HepG2 (cell line): Measurements from ENCODE around the gene FYB2. TPM values are rescaled to one million over a fixed set of nuclear protein-coding genes. Genes with fewer than 3 reads are reported as not detected.
A peak's percentile ranks its signal among the peaks of the same experiment; 100 is the strongest.

Experiments used
- ATAC-seq: fragments of 200-7000 bp; cut with Tn5 transposase; 3 replicates; pipeline ENCODE4 v1.9.1; 2020; ENCODE audit warnings: mild to moderate bottlenecking, moderate library complexity
- BruUV-seq: library from RNA; stranded (reverse); fragments of 400-500 nt; replicated peaks from 2 replicates; lab custom pipeline; 2021; lab: Mats Ljungman, UMichigan
- CTCF ChIA-PET: fragments of 300-600 bp; formaldehyde crosslinking; extraction: SDS; loops from one replicate; lab custom pipeline; 2021; ENCODE audit warnings: low total read pairs, inconsistent platforms, low intra/inter-chr PET ratio; lab: Yijun Ruan, JAX
- POLR2A ChIA-PET: fragments of 350-600 bp; sonication (Branson Sonifier 250); formaldehyde crosslinking; loops from one replicate; lab custom pipeline; 2020; ENCODE audit warnings: antibody characterized with exemption, inconsistent platforms; lab: Yijun Ruan, JAX
- DNase-seq: peaks from one replicate; pipeline ENCODE4 v3.0.0-alpha.2; 2015; ENCODE audit warnings: low spot score
- FAIRE-seq: peaks from 3 replicates; lab custom pipeline; 2011; peaks lifted over from hg19 to GRCh38; lab: Jason Lieb, UNC
- H2AFZ ChIP-seq: one replicate; pipeline ENCODE4 v1.6.1; 2011; ENCODE audit warnings: low read length, inconsistent platforms
- H3K27ac ChIP-seq: fragments of 300-600 bp; 3 replicates; pipeline ENCODE4 v1.8.0; 2011; ENCODE audit warnings: mixed run types, mild to moderate bottlenecking, mixed read lengths, low read length, inconsistent platforms; ENCODE audit not compliant: insufficient read depth; ENCODE audit errors: extremely low read length
- H3K27me3 ChIP-seq, 2 experiments: fragments of 200-600 bp in 1 of 2; 2 replicates in 1 of 2; 3 replicates in 1 of 2; pipeline versions ENCODE4 v1.6.0 to v1.8.0; 2011; ENCODE audit warnings: low read length in 2 of 2, mild to moderate bottlenecking in 2 of 2, moderate library complexity in 2 of 2, inconsistent platforms in 1 of 2; ENCODE audit not compliant: insufficient read depth in 2 of 2, control insufficient read depth in 1 of 2
- H3K36me3 ChIP-seq, 2 experiments: fragments of 200-600 bp in 1 of 2; replicated peaks in 1 of 2; 2 replicates in 1 of 2; 3 replicates in 1 of 2; pipeline versions ENCODE4 v1.5.1 to v1.8.0; 2011; ENCODE audit warnings: low read length in 2 of 2, inconsistent platforms in 1 of 2; ENCODE audit not compliant: insufficient read depth in 2 of 2, control insufficient read depth in 1 of 2
- H3K4me1 ChIP-seq: 2 replicates; pipeline ENCODE4 v1.5.1; 2012; ENCODE audit warnings: low read length, inconsistent platforms; ENCODE audit not compliant: insufficient read depth
- H3K4me2 ChIP-seq: 2 replicates; pipeline ENCODE4 v1.6.0; 2011; ENCODE audit warnings: low read depth, low read length, inconsistent platforms
- H3K4me3 ChIP-seq, 3 experiments: fragments of 200-600 bp in 1 of 3; sonication (generic), shearing (Covaris generic) in 1 of 3; replicated peaks in 1 of 3; 2 replicates each; pipeline ENCODE4 v1.5.1; 2011 to 2016; ENCODE audit warnings: low read length in 3 of 3, inconsistent platforms in 2 of 3, low read depth in 2 of 3, mild to moderate bottlenecking in 2 of 3, control low read depth in 1 of 3, mixed read lengths in 1 of 3; ENCODE audit not compliant: insufficient read depth in 1 of 3
- H3K79me2 ChIP-seq: one replicate; pipeline ENCODE4 v1.6.1; 2011; ENCODE audit warnings: low read length, inconsistent platforms; ENCODE audit not compliant: insufficient read depth
- H3K9ac ChIP-seq: 2 replicates; pipeline ENCODE4 v1.6.0; 2011; ENCODE audit warnings: mild to moderate bottlenecking, low read depth, low read length, inconsistent platforms; ENCODE audit not compliant: insufficient read depth
- H3K9me3 ChIP-seq: 2 replicates; pipeline ENCODE4 v1.5.1; 2012; ENCODE audit warnings: mild to moderate bottlenecking, low read length
- H4K20me1 ChIP-seq: 2 replicates; pipeline ENCODE4 v1.6.0; 2011; ENCODE audit warnings: inconsistent platforms, mild to moderate bottlenecking, low read length, moderate library complexity; ENCODE audit not compliant: insufficient read depth
- AGO1 ChIP-seq: fragments of 200-400 bp; formaldehyde crosslinking; IDR thresholded peaks from 2 replicates; pipeline ENCODE4 v1.6.1; 2017; ENCODE audit warnings: mild to moderate bottlenecking, low read depth, low read length, moderate library complexity; ENCODE audit not compliant: poor library complexity, severe bottlenecking
- EED ChIP-seq: sonication (generic); formaldehyde crosslinking; IDR thresholded peaks from 2 replicates; pipeline ENCODE4 v1.5.0; 2020; ENCODE audit warnings: mild to moderate bottlenecking, missing genetic modification reagents
- MAFF ChIP-seq: IDR thresholded peaks from 2 replicates; pipeline ENCODE4 v1.6.1; 2011; ENCODE audit warnings: low read depth, low read length, improper control_type of control experiment
- MAFK ChIP-seq, 2 experiments: IDR thresholded peaks in 1 of 2; conservative IDR thresholded peaks in 1 of 2; 2 replicates each; pipeline ENCODE4 v1.6.1; 2011; ENCODE audit warnings: improper control_type of control experiment in 2 of 2, low read length in 2 of 2
- NFYC ChIP-seq: IDR thresholded peaks from 2 replicates; pipeline ENCODE4 v1.6.1; 2016; ENCODE audit warnings: missing genetic modification reagents, missing compliant biosample characterization
- PITX1 ChIP-seq: sonication (generic); formaldehyde crosslinking; IDR thresholded peaks from 2 replicates; pipeline ENCODE4 v1.5.1; 2020; ENCODE audit warnings: mild to moderate bottlenecking, missing genetic modification reagents
- STAT6 ChIP-seq: sonication (generic); formaldehyde crosslinking; IDR thresholded peaks from 2 replicates; pipeline ENCODE4 v1.4.0; 2020; ENCODE audit warnings: missing genetic modification reagents, mild to moderate bottlenecking, borderline replicate concordance
- ZNF282 ChIP-seq: fragments of 450-650 bp; IDR thresholded peaks from 2 replicates; pipeline ENCODE4 v1.6.1; 2018; ENCODE audit not compliant: partially characterized antibody
- ZNF503 ChIP-seq: sonication (generic); formaldehyde crosslinking; IDR thresholded peaks from 2 replicates; pipeline ENCODE4 v1.4.0; 2020; ENCODE audit warnings: missing genetic modification reagents
- WGBS: methylation state at CpG from one replicate; pipeline ENCODE4 v1.1.6; 2017; ENCODE audit warnings: low lambda C conversion rate; 5-methylcytosine and 5-hydroxymethylcytosine counted together
- in situ Hi-C: cut with HindIII; loops from 2 replicates; pipeline ENCODE4 v1.10.0; 2017; ENCODE audit warnings: low pct_unique_long_range_greater_than_20kb; ENCODE audit not compliant: extremely low pct_ligation_motif_present
- intact Hi-C: fragments of 100-400 bp; cut with micrococcal nuclease; formaldehyde crosslinking; loops from one replicate; pipeline ENCODE4 v1.10.0; 2022; ENCODE audit not compliant: unreplicated experiment
- polyA plus RNA-seq, 8 experiments: library from polyadenylated mRNA; depleted of rRNA in 3 of 8; stranded (reverse) in 7 of 8; unstranded in 1 of 8; fragments of >200 nt; fragmentation: Illumina TruSeq in 4 of 8; extraction: Trizol in 4 of 8; gene quantifications; 2 replicates each; pipeline versions ENCODE4 v1.2.1 to v1.2.3, GENCODE V29; 2011 to 2016; ENCODE audit warnings: low read depth in 4 of 8, missing spikeins in 1 of 8, mixed read lengths in 1 of 8; ENCODE audit not compliant: insufficient read depth in 1 of 8
- total RNA-seq, 5 experiments: library from RNA; depleted of rRNA; stranded (reverse); fragments of >200 nt; fragmentation: Illumina TruSeq; extraction: Trizol; gene quantifications; 2 replicates each; pipeline ENCODE4 v1.2.3, GENCODE V29; 2016; ENCODE audit warnings: low read depth in 1 of 5
- TF ChIP-seq, protein P1 (sequence below): sonication (generic); formaldehyde crosslinking; IDR thresholded peaks from 2 replicates; pipeline ENCODE4 v1.5.0; 2020; ENCODE audit warnings: missing genetic modification reagents

FYB2 gene
- total and polyA plus RNA-seq, 2 of the 13 experiments (the other 11 are each of a cell fraction or from before 2014, with no cell fraction given) = 1.2 to 2.7 TPM

GRCh38 chr1:56816264-56816663 lies 2.9 kb downstream of the FYB2 start (continued):
- no peak for TF ChIP-seq ZNF503
- TF ChIP-seq, protein P1, sequence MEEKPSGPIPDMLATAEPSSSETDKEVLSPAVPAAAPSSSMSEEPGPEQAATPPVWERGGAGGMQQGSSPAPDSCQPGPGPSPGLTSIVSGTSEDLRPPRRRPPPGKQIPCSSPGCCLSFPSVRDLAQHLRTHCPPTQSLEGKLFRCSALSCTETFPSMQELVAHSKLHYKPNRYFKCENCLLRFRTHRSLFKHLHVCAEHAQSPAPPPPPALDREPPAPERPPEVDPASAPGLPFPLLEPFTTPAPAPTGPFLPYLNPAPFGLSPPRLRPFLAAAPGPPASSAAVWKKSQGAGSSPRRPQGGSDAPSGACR (CRISPR knock-in tag) = no peak
- TF ChIP-seq EED (CRISPR knock-in tag) = no peak

DNA sequence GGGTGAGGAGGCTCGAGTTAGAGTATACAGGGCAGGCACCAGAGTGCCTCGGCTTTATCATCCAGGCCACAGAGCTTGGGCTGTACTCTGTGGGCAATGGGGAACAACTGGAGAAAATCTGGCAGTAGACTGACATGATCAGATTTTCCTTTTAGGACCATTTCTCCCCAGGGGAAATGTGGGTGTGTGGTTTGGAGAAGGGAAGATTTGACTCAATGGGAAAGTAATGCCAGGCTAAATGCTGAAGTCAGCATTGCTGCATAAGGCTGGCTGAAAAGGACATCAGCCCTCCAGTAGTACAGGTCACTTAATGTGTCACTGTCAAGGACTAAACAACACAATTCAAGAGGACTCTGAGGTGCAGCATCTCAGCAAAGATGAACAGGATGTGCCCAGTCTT lies 5.0 kb downstream of the FYB2 start:
- no peaks in the 10 kb centered on the region for H3K36me3 ChIP-seq
- no peak overlapping the region for H3K4me2 ChIP-seq
- BruUV-seq = no TSS peak
- DNase-seq = no peak
- no peak overlapping the region for H3K9ac ChIP-seq
- no peaks in the 10 kb centered on the region for H3K79me2 ChIP-seq
- 83% methylated on average over 2 of the region's 2 CpGs for WGBS
- ChIA-PET CTCF (no interaction called here), POLR2A (no interaction called here)
- H2AFZ ChIP-seq = no peak overlapping the region
- FAIRE-seq = no peak
- no peaks in the 10 kb centered on the region for H3K9me3 ChIP-seq
- H4K20me1 ChIP-seq = no peaks in the 10 kb centered on the region
- no peak for ATAC-seq
- TF ChIP-seq STAT6 (CRISPR knock-in tag) (no peak), MAFF (peak; percentile 54), PITX1 (CRISPR knock-in tag) (no peak), MAFK (conservative IDR thresholded peaks at IDR 0.05 in 1 of 2, IDR thresholded peaks at IDR 0.05 in 1 of 2; ENCODE audit: low read length in 2 of 2) (peak; percentile 73 to 78), NFYC (CRISPR knock-in tag) (no peak), AGO1 (no peak), ZNF282 (no peak)
- TF ChIP-seq, all 625 proteins: peak for 2
- H3K4me3 ChIP-seq = no peak overlapping the region
- no peak overlapping the region for H3K27ac ChIP-seq
- no peaks in the 10 kb centered on the region for H3K27me3 ChIP-seq
- in situ Hi-C loops (loop anchor here (10.0 kb wide), 1 partner anchor 1529 kb away; no protein-coding TSS in a partner anchor), intact Hi-C loops (no loop called here)
- H3K4me1 ChIP-seq = peaks cover 42% of the 10 kb centered on the region
